HepG2 (cell line): Measurements from ENCODE around the gene BDKRB1.

Experiments used
- CEBPB ChIP-seq: IDR thresholded peaks from 2 replicates; pipeline ENCODE4 v1.6.1; 2011; ENCODE audit warnings: low read depth, low read length, improper control_type of control experiment, borderline replicate concordance
- DRAP1 ChIP-seq: IDR thresholded peaks from 2 replicates; pipeline ENCODE4 v1.6.1; 2016; ENCODE audit warnings: missing genetic modification reagents, missing compliant biosample characterization
- EHMT2 ChIP-seq: fragments of 200-600 bp; sonication (generic); IDR thresholded peaks from 2 replicates; pipeline ENCODE4 v1.7.0; 2017; ENCODE audit warnings: antibody characterized with exemption, low read depth, low read length, borderline replicate concordance
- HDAC1 ChIP-seq: sonication (generic); formaldehyde crosslinking; IDR thresholded peaks from 2 replicates; pipeline ENCODE4 v1.5.1; 2020; ENCODE audit warnings: mild to moderate bottlenecking, missing genetic modification reagents
- JUN ChIP-seq: sonication (generic); formaldehyde crosslinking; IDR thresholded peaks from 2 replicates; pipeline ENCODE4 v1.4.0; 2020; ENCODE audit warnings: mild to moderate bottlenecking, missing genetic modification reagents
- POLR2AphosphoS5 ChIP-seq: IDR thresholded peaks from 2 replicates; pipeline ENCODE4 v1.6.1; 2012; ENCODE audit warnings: low read depth, low read length
- REST ChIP-seq, 2 experiments: IDR thresholded peaks; 2 replicates each; pipeline ENCODE4 v1.6.1; 2011 to 2012; ENCODE audit warnings: low read length in 2 of 2, borderline replicate concordance in 1 of 2, low read depth in 1 of 2, mild to moderate bottlenecking in 1 of 2, moderate library complexity in 1 of 2
- SP1 ChIP-seq, 2 experiments: fragments of 450-650 bp in 1 of 2; sonication (generic) in 1 of 2; formaldehyde crosslinking in 1 of 2; IDR thresholded peaks; 2 replicates each; pipeline versions ENCODE4 v1.4.0 to v1.6.1; 2016 to 2020; ENCODE audit warnings: missing genetic modification reagents in 1 of 2
- USF2 ChIP-seq, 2 experiments: sonication (generic) in 1 of 2; formaldehyde crosslinking in 1 of 2; IDR thresholded peaks; 2 replicates each; pipeline versions ENCODE4 v1.5.1 to v1.6.1; 2011 to 2020; ENCODE audit warnings: borderline replicate concordance in 1 of 2, low read depth in 1 of 2, low read length in 1 of 2, mild to moderate bottlenecking in 1 of 2, missing genetic modification reagents in 1 of 2, moderate library complexity in 1 of 2
- XRCC5 ChIP-seq: fragments of 200-400 bp; formaldehyde crosslinking; optimal IDR thresholded peaks from 2 replicates; pipeline ENCODE3; 2017; ENCODE audit warnings: mild to moderate bottlenecking, low read length
- ZC3H4 ChIP-seq: sonication (generic); formaldehyde crosslinking; IDR thresholded peaks from 2 replicates; pipeline ENCODE4 v1.4.0; 2020; ENCODE audit warnings: missing genetic modification reagents, borderline replicate concordance
- TF ChIP-seq, protein P1 (sequence below): sonication (generic); formaldehyde crosslinking; IDR thresholded peaks from 2 replicates; pipeline ENCODE4 v1.5.0; 2020; ENCODE audit warnings: mild to moderate bottlenecking, missing genetic modification reagents, moderate library complexity

GRCh38 chr14:96256407-96256806 is 397 bp downstream of the BDKRB1 start:
- TF ChIP-seq JUN (CRISPR knock-in tag), result no peak
- TF ChIP-seq USF2 (IDR thresholded peaks at IDR 0.05; ENCODE audit: low read depth, low read length), result no peak
- TF ChIP-seq USF2 (CRISPR knock-in tag; IDR thresholded peaks at IDR 0.05; ENCODE audit: borderline replicate concordance), result no peak
- TF ChIP-seq ZC3H4 (CRISPR knock-in tag), result no peak
- no peak for TF ChIP-seq POLR2AphosphoS5
- no peak for TF ChIP-seq SP1 (IDR thresholded peaks at IDR 0.05)
- no peak for TF ChIP-seq SP1 (CRISPR knock-in tag; IDR thresholded peaks at IDR 0.05)
- no peak for TF ChIP-seq CEBPB
- TF ChIP-seq REST (IDR thresholded peaks at IDR 0.05; ENCODE audit: borderline replicate concordance in 1 of 2, low read depth in 1 of 2, low read length in 2 of 2), result no peak
- no peak for TF ChIP-seq HDAC1 (CRISPR knock-in tag)
- no peak for TF ChIP-seq EHMT2
- no peak for TF ChIP-seq DRAP1 (CRISPR knock-in tag)
- TF ChIP-seq XRCC5, result no peak
- TF ChIP-seq, protein P1, sequence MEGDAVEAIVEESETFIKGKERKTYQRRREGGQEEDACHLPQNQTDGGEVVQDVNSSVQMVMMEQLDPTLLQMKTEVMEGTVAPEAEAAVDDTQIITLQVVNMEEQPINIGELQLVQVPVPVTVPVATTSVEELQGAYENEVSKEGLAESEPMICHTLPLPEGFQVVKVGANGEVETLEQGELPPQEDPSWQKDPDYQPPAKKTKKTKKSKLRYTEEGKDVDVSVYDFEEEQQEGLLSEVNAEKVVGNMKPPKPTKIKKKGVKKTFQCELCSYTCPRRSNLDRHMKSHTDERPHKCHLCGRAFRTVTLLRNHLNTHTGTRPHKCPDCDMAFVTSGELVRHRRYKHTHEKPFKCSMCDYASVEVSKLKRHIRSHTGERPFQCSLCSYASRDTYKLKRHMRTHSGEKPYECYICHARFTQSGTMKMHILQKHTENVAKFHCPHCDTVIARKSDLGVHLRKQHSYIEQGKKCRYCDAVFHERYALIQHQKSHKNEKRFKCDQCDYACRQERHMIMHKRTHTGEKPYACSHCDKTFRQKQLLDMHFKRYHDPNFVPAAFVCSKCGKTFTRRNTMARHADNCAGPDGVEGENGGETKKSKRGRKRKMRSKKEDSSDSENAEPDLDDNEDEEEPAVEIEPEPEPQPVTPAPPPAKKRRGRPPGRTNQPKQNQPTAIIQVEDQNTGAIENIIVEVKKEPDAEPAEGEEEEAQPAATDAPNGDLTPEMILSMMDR (CRISPR knock-in tag), result no peak
